Measurements from ENCODE around the gene AGMO. TPM values are rescaled to one million over a fixed set of nuclear protein-coding genes. Genes with fewer than 3 reads are reported as not detected.

The AGMO gene
- total and polyA plus RNA-seq, 2 of the 8 experiments (the other 6 are each of a cell fraction or from before 2014, with no cell fraction given), result 0.22 to 0.45 TPM

DNA sequence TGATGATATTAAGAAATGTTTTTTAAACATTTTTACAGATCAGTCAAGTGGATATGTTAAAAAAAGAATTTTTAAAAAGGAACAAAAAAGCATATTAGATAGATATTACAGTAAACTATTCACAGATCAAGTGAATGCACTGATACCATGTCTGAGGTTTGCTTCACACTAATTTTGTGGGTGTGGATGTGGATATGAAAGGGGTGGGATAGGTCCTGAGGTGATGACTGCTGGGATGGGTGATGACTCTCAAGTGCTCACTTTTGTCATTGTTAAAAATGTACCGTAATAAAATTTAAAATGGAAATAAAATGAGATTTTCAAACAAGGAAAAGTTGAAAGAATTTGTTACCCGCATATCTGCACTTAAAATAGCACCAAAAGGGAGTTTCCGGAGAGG lies 54.1 kb downstream of the AGMO start:
- WGBS, 2 experiments (ENCODE audit: extremely low coverage in 1 of 2, insufficient coverage in 1 of 2, insufficient read length in 1 of 2, insufficient replicate concordance in 2 of 2, low coverage in 1 of 2, low lambda C conversion rate in 2 of 2, missing lambda C conversion rate in 1 of 2), result 87% methylated on average over 3 of the region's 3 CpGs; no CpG with 5 or more reads in 1 of the 2 experiments
- no peak overlapping the region for H3K4me2 ChIP-seq (ENCODE audit: insufficient read depth in 1 of 2, low read depth in 2 of 2, low read length in 2 of 2)
- TF ChIP-seq, protein P1, sequence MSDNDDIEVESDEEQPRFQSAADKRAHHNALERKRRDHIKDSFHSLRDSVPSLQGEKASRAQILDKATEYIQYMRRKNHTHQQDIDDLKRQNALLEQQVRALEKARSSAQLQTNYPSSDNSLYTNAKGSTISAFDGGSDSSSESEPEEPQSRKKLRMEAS (IDR thresholded peaks at IDR 0.05), result no peak
- TF ChIP-seq SAP30 (IDR thresholded peaks at IDR 0.05; ENCODE audit: insufficient read depth, insufficient replicate concordance, low read length) (no peak), ATF3 (IDR thresholded peaks at IDR 0.05; ENCODE audit: insufficient read depth, low read depth, low read length) (no peak), BCL11A (IDR thresholded peaks at IDR 0.05; ENCODE audit: low read depth in 2 of 2, low read length in 2 of 2) (no peak), PHF8 (conservative IDR thresholded peaks at IDR 0.05; ENCODE audit: low read depth, low read length) (no peak), CEBPB (IDR thresholded peaks at IDR 0.05; ENCODE audit: low read depth, low read length) (no peak), HDAC6 (IDR thresholded peaks at IDR 0.05; ENCODE audit: low read depth, low read length) (no peak), CTBP2 (IDR thresholded peaks at IDR 0.05; ENCODE audit: borderline replicate concordance, insufficient read depth, insufficient read length, low read length) (no peak), POLR2A (IDR thresholded peaks at IDR 0.05; ENCODE audit: control extremely low read depth in 1 of 2, low read depth in 2 of 2, low read length in 2 of 2) (no peak), JUN (IDR thresholded peaks at IDR 0.05; ENCODE audit: low read depth, low read length) (no peak), CBX8 (IDR thresholded peaks at IDR 0.05; ENCODE audit: borderline replicate concordance, low read depth, low read length) (no peak), SP2 (IDR thresholded peaks at IDR 0.05; ENCODE audit: low read length) (no peak)

More for the DNA sequence above, 54.1 kb downstream of the AGMO start:
- Histone ChIP-seq H4K91ac (replicated peaks; ENCODE audit: insufficient read length, low read length) (no peak overlapping the region), H3K18ac (ENCODE audit: extremely low read depth, low read length) (no peak overlapping the region), H3K27me3 (replicated peaks in 1 of 4; ENCODE audit: control insufficient read depth in 3 of 4, extremely low read depth in 1 of 4, insufficient read depth in 3 of 4, low read length in 3 of 4) (no peaks in the 10 kb centered on the region), H3K4me1 (replicated peaks in 1 of 4; ENCODE audit: control insufficient read depth in 3 of 4, insufficient read depth in 4 of 4, low read length in 3 of 4) (no peaks in the 10 kb centered on the region), H3K36me3 (ENCODE audit: control insufficient read depth in 2 of 4, insufficient read depth in 4 of 4, low read length in 3 of 4) (no peaks in the 10 kb centered on the region), H3K23ac (ENCODE audit: insufficient read length) (no peak overlapping the region), H2BK120ac (replicated peaks; ENCODE audit: low read depth, low read length) (no peak overlapping the region), H2AK5ac (ENCODE audit: low read depth, low read length) (no peak overlapping the region), H2BK12ac (ENCODE audit: low read depth, low read length) (no peak overlapping the region), H2BK15ac (ENCODE audit: low read length) (no peak overlapping the region), H2AFZ (ENCODE audit: low read length) (no peak overlapping the region), H3K27ac (ENCODE audit: low read depth, low read length) (no peak overlapping the region), H3K9ac (replicated peaks in 1 of 4; ENCODE audit: extremely low read depth in 1 of 4, low read depth in 3 of 4, low read length in 3 of 4) (no peak overlapping the region), H3K4ac (replicated peaks; ENCODE audit: insufficient read length, low read depth, low read length) (no peak overlapping the region), H3K14ac (ENCODE audit: insufficient read length) (no peak overlapping the region), H2BK20ac (ENCODE audit: low read length) (no peak overlapping the region), H3K79me2 (ENCODE audit: control insufficient read depth in 1 of 2, insufficient read depth in 2 of 2, low read length in 2 of 2) (no peaks in the 10 kb centered on the region), H3K23me2 (ENCODE audit: low read depth, low read length) (no peaks in the 10 kb centered on the region), H4K20me1 (replicated peaks in 1 of 2; ENCODE audit: control insufficient read depth in 1 of 2, insufficient read depth in 2 of 2, low read length in 2 of 2) (peaks cover 0 to 1% of the 10 kb centered on the region in 2 experiments), H3K79me1 (ENCODE audit: low read depth, low read length) (no peaks in the 10 kb centered on the region), H3K4me3 (ENCODE audit: extremely low read depth in 1 of 4, insufficient read depth in 2 of 4, low read depth in 3 of 4, low read length in 4 of 4) (no peak overlapping the region), H4K8ac (ENCODE audit: extremely low read depth, insufficient read depth, low read length) (no peak overlapping the region), H4K5ac (ENCODE audit: insufficient read length, low read depth, low read length) (no peak overlapping the region), H3K9me3 (ENCODE audit: insufficient read depth in 2 of 2, low read depth in 1 of 2, low read length in 1 of 2) (no peaks in the 10 kb centered on the region), H2BK5ac (ENCODE audit: low read depth, low read length) (no peak overlapping the region), H3K56ac (replicated peaks; ENCODE audit: insufficient read length, low read depth, low read length) (no peak overlapping the region)
- DNase-seq (ENCODE audit: low read depth in 1 of 2, low spot score in 2 of 2) (no peak), FAIRE-seq (no peak)
- ChIA-PET CTCF (ENCODE audit: partially characterized antibody) (interaction anchor here (1.1 kb wide), 1 partner anchor 8 kb away, joined by 4 read pairs; no protein-coding TSS in a partner anchor), POLR2A (ENCODE audit: partially characterized antibody) (no interaction called here)
